GM18499 (cell line): ENCODE results near the gene ATP2B2.

ENCODE experiments used
- ATAC-seq: cut with Tn5 transposase; IDR thresholded peaks from one replicate; pipeline ENCODE4 v1.9.1; 2021; ENCODE audit warnings: moderate number of reproducible peaks; ENCODE audit not compliant: insufficient read depth, unreplicated experiment

The ATP2B2 gene

GRCh38 chr3:10474275-10474646 lies 31.1 kb downstream of the ATP2B2 start:
- no peak for ATAC-seq

- no peak for ATAC-seq
Observed at GRCh38 chr3:10473581-10474274, 31.7 kb downstream of the ATP2B2 start.

- no peak for ATAC-seq
Observed at GRCh38 chr3:10472877-10473440, 32.4 kb downstream of the ATP2B2 start.

GRCh38 chr3:10471054-10471688 lies 34.2 kb downstream of the ATP2B2 start:
- no peak for ATAC-seq

- no peak for ATAC-seq
Observed at GRCh38 chr3:10470120-10471053, 35.0 kb downstream of the ATP2B2 start.

GRCh38 chr3:10469441-10470119 lies 35.8 kb downstream of the ATP2B2 start:
- no peak for ATAC-seq

- no peak for ATAC-seq
Observed at GRCh38 chr3:10468613-10469354, 36.6 kb downstream of the ATP2B2 start.

GRCh38 chr3:10467904-10468612 lies 37.3 kb downstream of the ATP2B2 start:
- ATAC-seq, result no peak

- no peak for ATAC-seq
Observed at GRCh38 chr3:10467204-10467603, 38.2 kb downstream of the ATP2B2 start.

- ATAC-seq, result no peak
Observed at GRCh38 chr3:10466186-10466585, 39.2 kb downstream of the ATP2B2 start.

GRCh38 chr3:10465161-10465560 lies 40.2 kb downstream of the ATP2B2 start:
- ATAC-seq, result no peak

GRCh38 chr3:10463533-10464434 lies 41.6 kb downstream of the ATP2B2 start:
- ATAC-seq, result no peak

GRCh38 chr3:10462641-10463532 lies 42.5 kb downstream of the ATP2B2 start:
- no peak for ATAC-seq

GRCh38 chr3:10460951-10461545 lies 44.3 kb downstream of the ATP2B2 start:
- no peak for ATAC-seq

GRCh38 chr3:10459954-10460754 lies 45.2 kb downstream of the ATP2B2 start:
- ATAC-seq, result no peak

- no peak for ATAC-seq
Observed at GRCh38 chr3:10457560-10457959, 47.8 kb downstream of the ATP2B2 start.
